Progenitor cell of endocrine pancreas (in vitro differentiated cells): ENCODE data around the gene NARF. TPM values are rescaled to one million over a fixed set of nuclear protein-coding genes. Genes with fewer than 3 reads are reported as not detected.

Experiments used
- DNase-seq: peaks from one replicate; pipeline ENCODE4 v3.0.0; 2021; ENCODE audit warnings: low spot score; ENCODE audit not compliant: unreplicated experiment
- H3K27ac Mint-ChIP-seq: 2 replicates; pipeline ENCODE4 v1.8.0; 2021; ENCODE audit warnings: mild to moderate bottlenecking, moderate library complexity, mixed read lengths
- H3K27me3 Mint-ChIP-seq: 2 replicates; pipeline ENCODE4 v1.8.0; 2021; ENCODE audit warnings: mixed read lengths
- H3K36me3 Mint-ChIP-seq: 2 replicates; pipeline ENCODE4 v1.8.0; 2022; ENCODE audit warnings: mixed read lengths; ENCODE audit not compliant: insufficient read depth
- H3K4me1 Mint-ChIP-seq: 2 replicates; pipeline ENCODE4 v1.8.0; 2021; ENCODE audit warnings: low read depth, mixed read lengths
- H3K4me3 Mint-ChIP-seq: 2 replicates; pipeline ENCODE4 v1.8.0; 2021; ENCODE audit warnings: low read depth, mild to moderate bottlenecking, moderate library complexity, mixed read lengths
- H3K9me3 Mint-ChIP-seq: 2 replicates; pipeline ENCODE4 v1.8.0; 2021; ENCODE audit warnings: low read depth, mixed read lengths
- total RNA-seq: library from RNA; stranded (reverse); gene quantifications from 2 replicates; pipeline ENCODE4 v1.2.1, GENCODE V29; 2021
- TF ChIP-seq, protein P1 (sequence below): fragments of 200-600 bp; sonication (generic); IDR thresholded peaks from one replicate; pipeline ENCODE4 v1.5.0; 2021; ENCODE audit warnings: antibody characterized with exemption, mild to moderate bottlenecking; ENCODE audit not compliant: unreplicated experiment

The NARF gene
- total RNA-seq, 1 donor from 2014 or later, result 94.0 TPM

GRCh38 chr17:82489117-82489516, 30.6 kb downstream of the NARF start:
- Mint-ChIP-seq H3K4me1 (peaks cover 2% of the 10 kb centered on the region), H3K27me3 (no peaks in the 10 kb centered on the region), H3K9me3 (no peaks in the 10 kb centered on the region), H3K36me3 (peaks cover 18% of the 10 kb centered on the region), H3K27ac (no peak overlapping the region), H3K4me3 (no peak overlapping the region)
- DNase-seq, result no peak
- TF ChIP-seq, protein P1, sequence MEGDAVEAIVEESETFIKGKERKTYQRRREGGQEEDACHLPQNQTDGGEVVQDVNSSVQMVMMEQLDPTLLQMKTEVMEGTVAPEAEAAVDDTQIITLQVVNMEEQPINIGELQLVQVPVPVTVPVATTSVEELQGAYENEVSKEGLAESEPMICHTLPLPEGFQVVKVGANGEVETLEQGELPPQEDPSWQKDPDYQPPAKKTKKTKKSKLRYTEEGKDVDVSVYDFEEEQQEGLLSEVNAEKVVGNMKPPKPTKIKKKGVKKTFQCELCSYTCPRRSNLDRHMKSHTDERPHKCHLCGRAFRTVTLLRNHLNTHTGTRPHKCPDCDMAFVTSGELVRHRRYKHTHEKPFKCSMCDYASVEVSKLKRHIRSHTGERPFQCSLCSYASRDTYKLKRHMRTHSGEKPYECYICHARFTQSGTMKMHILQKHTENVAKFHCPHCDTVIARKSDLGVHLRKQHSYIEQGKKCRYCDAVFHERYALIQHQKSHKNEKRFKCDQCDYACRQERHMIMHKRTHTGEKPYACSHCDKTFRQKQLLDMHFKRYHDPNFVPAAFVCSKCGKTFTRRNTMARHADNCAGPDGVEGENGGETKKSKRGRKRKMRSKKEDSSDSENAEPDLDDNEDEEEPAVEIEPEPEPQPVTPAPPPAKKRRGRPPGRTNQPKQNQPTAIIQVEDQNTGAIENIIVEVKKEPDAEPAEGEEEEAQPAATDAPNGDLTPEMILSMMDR, result no peak

GRCh38 chr17:82489851-82490511, 31.4 kb downstream of the NARF start:
- peaks cover 13% of the 10 kb centered on the region for H3K36me3 Mint-ChIP-seq
- no peak overlapping the region for H3K27ac Mint-ChIP-seq
- no peak for DNase-seq
- H3K9me3 Mint-ChIP-seq, result no peaks in the 10 kb centered on the region
- H3K4me3 Mint-ChIP-seq, result no peak overlapping the region
- H3K27me3 Mint-ChIP-seq, result no peaks in the 10 kb centered on the region
- H3K4me1 Mint-ChIP-seq, result peaks cover 3% of the 10 kb centered on the region
- TF ChIP-seq, protein P1, result no peak

GRCh38 chr17:82490512-82491195, 32.1 kb downstream of the NARF start:
- Mint-ChIP-seq H3K27ac (no peak overlapping the region), H3K36me3 (peaks cover 10% of the 10 kb centered on the region), H3K9me3 (no peaks in the 10 kb centered on the region), H3K4me3 (no peak overlapping the region), H3K4me1 (peaks cover 3% of the 10 kb centered on the region), H3K27me3 (no peaks in the 10 kb centered on the region)
- TF ChIP-seq, protein P1, result no peak
- DNase-seq, result no peak

GRCh38 chr17:82491196-82491530, 32.6 kb downstream of the NARF start:
- Mint-ChIP-seq H3K9me3 (no peaks in the 10 kb centered on the region), H3K27me3 (no peaks in the 10 kb centered on the region), H3K27ac (no peak overlapping the region), H3K4me3 (no peak overlapping the region), H3K4me1 (peaks cover 3% of the 10 kb centered on the region), H3K36me3 (peaks cover 8% of the 10 kb centered on the region)
- TF ChIP-seq, protein P1, result no peak
- DNase-seq, result no peak

DNA sequence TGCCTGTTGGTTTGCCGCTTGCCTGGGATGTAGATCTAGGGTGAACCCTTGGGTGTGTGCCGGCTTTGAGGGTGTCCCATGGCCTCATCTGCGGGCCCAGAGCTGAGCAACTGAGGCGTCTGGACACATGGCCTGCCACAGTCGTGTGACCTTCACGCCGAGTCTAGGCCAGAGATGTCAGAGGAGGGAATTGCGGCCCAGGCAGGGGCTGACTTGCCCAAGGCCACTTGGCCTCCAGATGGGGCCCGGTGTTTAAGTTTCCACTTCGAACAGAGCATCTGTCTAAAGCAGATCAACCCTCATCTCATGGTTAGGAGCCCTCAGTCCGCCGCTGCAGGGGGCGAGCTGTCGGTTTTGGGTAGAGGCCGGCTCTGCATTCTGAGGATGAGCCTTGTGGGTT, 33.0 kb downstream of the NARF start:
- Mint-ChIP-seq H3K36me3 (peaks cover 6% of the 10 kb centered on the region), H3K27me3 (no peaks in the 10 kb centered on the region), H3K4me1 (peaks cover 3% of the 10 kb centered on the region), H3K9me3 (no peaks in the 10 kb centered on the region), H3K4me3 (no peak overlapping the region), H3K27ac (no peak overlapping the region)
- no peak for DNase-seq
- TF ChIP-seq, protein P1, result no peak
